Measurements from ENCODE around the gene SUPT5H.

SUPT5H gene

GRCh38 chr19:39409208-39410016, 36.0 kb upstream of the SUPT5H start:
- peak; percentile 75 for DNase-seq

GRCh38 chr19:39410017-39410830, 35.2 kb upstream of the SUPT5H start:
- peak; percentile 59 for DNase-seq

GRCh38 chr19:39410831-39411080, 34.6 kb upstream of the SUPT5H start:
- no peak for DNase-seq

GRCh38 chr19:39411081-39411831, 34.1 kb upstream of the SUPT5H start:
- DNase-seq = no peak

GRCh38 chr19:39411832-39412099, 33.6 kb upstream of the SUPT5H start:
- peak; percentile 93 for DNase-seq

GRCh38 chr19:39412100-39412866, 33.1 kb upstream of the SUPT5H start, which contains the start of gene PLEKHG2:
PLEKHG2 (plus strand) TSS chr19:39412669; CDS start chr19:39414087, 1,418 bp downstream.
- DNase-seq = peak; percentile 97

- DNase-seq = no peak
Observed at GRCh38 chr19:39412867-39413271, 32.5 kb upstream of the SUPT5H start.

- no peak for DNase-seq
Observed at GRCh38 chr19:39413272-39413910, 32.0 kb upstream of the SUPT5H start.

GRCh38 chr19:39413911-39414608, 31.3 kb upstream of the SUPT5H start:
- DNase-seq = no peak

- DNase-seq = no peak
Observed at GRCh38 chr19:39415111-39416046, 30.0 kb upstream of the SUPT5H start.

- DNase-seq = no peak
Observed at GRCh38 chr19:39416152-39417120, 28.9 kb upstream of the SUPT5H start.

GRCh38 chr19:39417463-39418181, 27.8 kb upstream of the SUPT5H start:
- no peak for DNase-seq

GRCh38 chr19:39419003-39419402, 26.4 kb upstream of the SUPT5H start:
- DNase-seq = no peak

- DNase-seq = no peak
Observed at GRCh38 chr19:39420769-39421168, 24.6 kb upstream of the SUPT5H start.

GRCh38 chr19:39422020-39422419, 23.4 kb upstream of the SUPT5H start:
- DNase-seq = no peak

GRCh38 chr19:39423258-39424086, 21.9 kb upstream of the SUPT5H start:
- DNase-seq = no peak

- DNase-seq = no peak
Observed at GRCh38 chr19:39424934-39425333, 20.4 kb upstream of the SUPT5H start.

- DNase-seq = no peak
Observed at GRCh38 chr19:39425744-39426143, 19.6 kb upstream of the SUPT5H start.
